Activated naive CD8-positive, alpha-beta T cell treated with anti-CD3 and anti-CD28 coated beads for 36 hours (primary cell): ENCODE results near the gene CEP78. TPM values are rescaled to one million over a fixed set of nuclear protein-coding genes. Genes with fewer than 3 reads are reported as not detected.
"Not testable (repeated sequence)": the region's sequence is repeated elsewhere in the genome, so short reads cannot be mapped to it uniquely, and the experiment has no call there.

Experiments
- DNase-seq: peaks from one replicate; pipeline ENCODE4 v3.0.0; 2021
- H3K27ac Mint-ChIP-seq: one replicate; pipeline ENCODE4 v1.8.0; 2022; ENCODE audit warnings: mild to moderate bottlenecking, moderate library complexity, mixed read lengths
- H3K27me3 Mint-ChIP-seq: one replicate; pipeline ENCODE4 v1.8.0; 2022; ENCODE audit warnings: mild to moderate bottlenecking, mixed read lengths
- H3K36me3 Mint-ChIP-seq: one replicate; pipeline ENCODE4 v1.8.0; 2021; ENCODE audit warnings: mild to moderate bottlenecking, mixed read lengths
- H3K4me1 Mint-ChIP-seq: one replicate; pipeline ENCODE4 v1.8.0; 2021; ENCODE audit warnings: mixed read lengths
- H3K4me3 Mint-ChIP-seq: one replicate; pipeline ENCODE4 v1.8.0; 2022; ENCODE audit warnings: mild to moderate bottlenecking, moderate library complexity, mixed read lengths
- H3K9me3 Mint-ChIP-seq: one replicate; pipeline ENCODE4 v1.8.0; 2022; ENCODE audit warnings: mixed read lengths
- total RNA-seq, 2 experiments: library from RNA; stranded (reverse); gene quantifications; one replicate each; pipeline ENCODE4 v1.2.3, GENCODE V29; 2021

CEP78 gene
- total RNA-seq, 2 experiments from 2014 or later: 41.1 to 41.8 TPM

- Mint-ChIP-seq H3K4me3 (no peak overlapping the region), H3K4me1 (no peaks in the 10 kb centered on the region), H3K27me3 (no peaks in the 10 kb centered on the region), H3K27ac (no peak overlapping the region), H3K36me3 (peaks cover 8% of the 10 kb centered on the region), H3K9me3 (no peaks in the 10 kb centered on the region)
- no peak for DNase-seq
These were observed 16.7 kb downstream of the CEP78 start for GRCh38 chr9:78252616-78253015.

GRCh38 chr9:78253285-78253684 is 17.4 kb downstream of the CEP78 start:
- no peak for DNase-seq
- H3K27me3 Mint-ChIP-seq: no peaks in the 10 kb centered on the region
- H3K9me3 Mint-ChIP-seq: no peaks in the 10 kb centered on the region
- H3K4me3 Mint-ChIP-seq: no peak overlapping the region
- H3K27ac Mint-ChIP-seq: no peak overlapping the region
- H3K4me1 Mint-ChIP-seq: no peaks in the 10 kb centered on the region
- H3K36me3 Mint-ChIP-seq: peaks cover 8% of the 10 kb centered on the region

- peaks cover 11% of the 10 kb centered on the region for H3K36me3 Mint-ChIP-seq
- H3K9me3 Mint-ChIP-seq: no peaks in the 10 kb centered on the region
- no peak overlapping the region for H3K4me3 Mint-ChIP-seq
- no peak overlapping the region for H3K27ac Mint-ChIP-seq
- no peaks in the 10 kb centered on the region for H3K4me1 Mint-ChIP-seq
- no peak for DNase-seq
- H3K27me3 Mint-ChIP-seq: no peaks in the 10 kb centered on the region
These were observed 25.6 kb downstream of the CEP78 start for GRCh38 chr9:78261403-78262001.

- H3K9me3 Mint-ChIP-seq: no peaks in the 10 kb centered on the region
- no peak for DNase-seq
- H3K36me3 Mint-ChIP-seq: peaks cover 16% of the 10 kb centered on the region
- no peak overlapping the region for H3K4me3 Mint-ChIP-seq
- no peaks in the 10 kb centered on the region for H3K4me1 Mint-ChIP-seq
- H3K27ac Mint-ChIP-seq: no peak overlapping the region
- no peaks in the 10 kb centered on the region for H3K27me3 Mint-ChIP-seq
These were observed 26.8 kb downstream of the CEP78 start for GRCh38 chr9:78262655-78263054.

GRCh38 chr9:78267889-78268288 is 32.0 kb downstream of the CEP78 start:
- no peak for DNase-seq
- Mint-ChIP-seq H3K9me3 (no peaks in the 10 kb centered on the region), H3K36me3 (peaks cover 26% of the 10 kb centered on the region), H3K27me3 (no peaks in the 10 kb centered on the region), H3K4me3 (no peak overlapping the region), H3K27ac (no peak overlapping the region), H3K4me1 (no peaks in the 10 kb centered on the region)

- peaks cover 29% of the 10 kb centered on the region for H3K36me3 Mint-ChIP-seq
- H3K9me3 Mint-ChIP-seq: no peaks in the 10 kb centered on the region
- no peaks in the 10 kb centered on the region for H3K27me3 Mint-ChIP-seq
- H3K4me3 Mint-ChIP-seq: no peak overlapping the region
- no peak overlapping the region for H3K27ac Mint-ChIP-seq
- DNase-seq: no peak
- H3K4me1 Mint-ChIP-seq: no peaks in the 10 kb centered on the region
These were observed 33.9 kb downstream of the CEP78 start for GRCh38 chr9:78269784-78270183.

GRCh38 chr9:78272307-78272706 is 36.4 kb downstream of the CEP78 start:
- peaks cover 21% of the 10 kb centered on the region for H3K36me3 Mint-ChIP-seq
- DNase-seq: no peak
- H3K4me3 Mint-ChIP-seq: no peak overlapping the region
- no peak overlapping the region for H3K27ac Mint-ChIP-seq
- no peaks in the 10 kb centered on the region for H3K27me3 Mint-ChIP-seq
- no peaks in the 10 kb centered on the region for H3K9me3 Mint-ChIP-seq
- peaks cover under 1% of the 10 kb centered on the region for H3K4me1 Mint-ChIP-seq

- Mint-ChIP-seq H3K27ac (no peak overlapping the region), H3K9me3 (no peaks in the 10 kb centered on the region), H3K36me3 (peaks cover 14% of the 10 kb centered on the region), H3K4me3 (no peak overlapping the region), H3K4me1 (peaks cover 14% of the 10 kb centered on the region), H3K27me3 (no peaks in the 10 kb centered on the region)
- DNase-seq: no peak
These were observed 37.9 kb downstream of the CEP78 start for GRCh38 chr9:78273761-78274160.

GRCh38 chr9:78278177-78278777 is 42.4 kb downstream of the CEP78 start:
- no peaks in the 10 kb centered on the region for H3K27me3 Mint-ChIP-seq
- no peak overlapping the region for H3K27ac Mint-ChIP-seq
- H3K4me3 Mint-ChIP-seq: no peak overlapping the region
- H3K4me1 Mint-ChIP-seq: peaks cover 14% of the 10 kb centered on the region
- H3K36me3 Mint-ChIP-seq: peaks cover 4% of the 10 kb centered on the region
- H3K9me3 Mint-ChIP-seq: no peaks in the 10 kb centered on the region
- no peak for DNase-seq

GRCh38 chr9:78278801-78279200 is 42.9 kb downstream of the CEP78 start:
- Mint-ChIP-seq H3K27me3 (no peaks in the 10 kb centered on the region), H3K9me3 (no peaks in the 10 kb centered on the region), H3K36me3 (peaks cover 4% of the 10 kb centered on the region), H3K4me1 (peaks cover 14% of the 10 kb centered on the region), H3K4me3 (no peak overlapping the region), H3K27ac (no peak overlapping the region)
- no peak for DNase-seq

GRCh38 chr9:78280982-78281668 is 45.2 kb downstream of the CEP78 start:
- no peaks in the 10 kb centered on the region for H3K36me3 Mint-ChIP-seq
- no peaks in the 10 kb centered on the region for H3K9me3 Mint-ChIP-seq
- H3K27me3 Mint-ChIP-seq: no peaks in the 10 kb centered on the region
- H3K27ac Mint-ChIP-seq: no peak overlapping the region
- no peak for DNase-seq
- peaks cover 14% of the 10 kb centered on the region for H3K4me1 Mint-ChIP-seq
- no peak overlapping the region for H3K4me3 Mint-ChIP-seq

- H3K27me3 Mint-ChIP-seq, H3K27ac Mint-ChIP-seq, H3K36me3 Mint-ChIP-seq: not testable (repeated sequence)
These were observed 48.3 kb downstream of the CEP78 start for GRCh38 chr9:78284181-78284580.

GRCh38 chr9:78286125-78286524 is 50.2 kb downstream of the CEP78 start:
- Mint-ChIP-seq H3K36me3 (no peaks in the 10 kb centered on the region), H3K4me1 (no peaks in the 10 kb centered on the region), H3K4me3 (no peak overlapping the region), H3K27ac (no peak overlapping the region), H3K9me3 (no peaks in the 10 kb centered on the region), H3K27me3 (no peaks in the 10 kb centered on the region)
- DNase-seq: no peak

More at GRCh38 chr9:78284181-78284580, 48.3 kb downstream of the CEP78 start:
- DNase-seq, H3K4me1 Mint-ChIP-seq, H3K9me3 Mint-ChIP-seq, H3K4me3 Mint-ChIP-seq: not testable (repeated sequence)

- no peak for DNase-seq
- no peak overlapping the region for H3K4me3 Mint-ChIP-seq
- H3K36me3 Mint-ChIP-seq: no peaks in the 10 kb centered on the region
- no peaks in the 10 kb centered on the region for H3K27me3 Mint-ChIP-seq
- no peaks in the 10 kb centered on the region for H3K4me1 Mint-ChIP-seq
- H3K9me3 Mint-ChIP-seq: no peaks in the 10 kb centered on the region
- no peak overlapping the region for H3K27ac Mint-ChIP-seq
These were observed 51.1 kb downstream of the CEP78 start for GRCh38 chr9:78286946-78287388.

GRCh38 chr9:78288214-78288892 is 52.5 kb downstream of the CEP78 start:
- Mint-ChIP-seq H3K9me3 (no peaks in the 10 kb centered on the region), H3K4me3 (no peak overlapping the region), H3K27me3 (no peaks in the 10 kb centered on the region), H3K4me1 (peaks cover 10% of the 10 kb centered on the region), H3K36me3 (no peaks in the 10 kb centered on the region), H3K27ac (no peak overlapping the region)
- no peak for DNase-seq
